ENCODE data around the gene ZNF814. TPM values are rescaled to one million over a fixed set of nuclear protein-coding genes. Genes with fewer than 3 reads are reported as not detected.

Gene ZNF814
- total RNA-seq, 2 experiments from 2014 or later = 29.0 to 34.7 TPM

DNA sequence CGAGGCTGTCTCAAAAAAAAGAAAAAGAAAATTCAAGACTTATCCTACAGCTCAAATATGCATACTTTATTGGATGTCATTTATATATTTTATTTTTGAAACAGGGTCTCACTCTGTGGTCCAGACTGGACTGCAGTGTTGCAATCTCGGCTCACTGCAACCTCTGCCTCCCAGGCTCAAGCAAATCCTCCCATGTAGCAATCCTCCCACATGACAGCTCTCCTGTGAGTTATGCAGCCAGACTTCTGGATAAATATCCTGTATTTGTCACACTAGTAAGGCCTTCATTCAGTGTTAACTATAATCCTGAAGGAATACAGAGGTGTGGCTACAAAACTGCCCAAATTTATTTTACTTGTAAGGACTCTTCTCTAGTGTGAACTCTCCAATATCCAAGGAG is 81.3 kb downstream of the ZNF814 start:
- no peak for TF ChIP-seq CTCF (IDR thresholded peaks at IDR 0.05)
- H3K4me1 Mint-ChIP-seq (ENCODE audit: low read depth) = peaks cover 45% of the 10 kb centered on the region

DNA sequence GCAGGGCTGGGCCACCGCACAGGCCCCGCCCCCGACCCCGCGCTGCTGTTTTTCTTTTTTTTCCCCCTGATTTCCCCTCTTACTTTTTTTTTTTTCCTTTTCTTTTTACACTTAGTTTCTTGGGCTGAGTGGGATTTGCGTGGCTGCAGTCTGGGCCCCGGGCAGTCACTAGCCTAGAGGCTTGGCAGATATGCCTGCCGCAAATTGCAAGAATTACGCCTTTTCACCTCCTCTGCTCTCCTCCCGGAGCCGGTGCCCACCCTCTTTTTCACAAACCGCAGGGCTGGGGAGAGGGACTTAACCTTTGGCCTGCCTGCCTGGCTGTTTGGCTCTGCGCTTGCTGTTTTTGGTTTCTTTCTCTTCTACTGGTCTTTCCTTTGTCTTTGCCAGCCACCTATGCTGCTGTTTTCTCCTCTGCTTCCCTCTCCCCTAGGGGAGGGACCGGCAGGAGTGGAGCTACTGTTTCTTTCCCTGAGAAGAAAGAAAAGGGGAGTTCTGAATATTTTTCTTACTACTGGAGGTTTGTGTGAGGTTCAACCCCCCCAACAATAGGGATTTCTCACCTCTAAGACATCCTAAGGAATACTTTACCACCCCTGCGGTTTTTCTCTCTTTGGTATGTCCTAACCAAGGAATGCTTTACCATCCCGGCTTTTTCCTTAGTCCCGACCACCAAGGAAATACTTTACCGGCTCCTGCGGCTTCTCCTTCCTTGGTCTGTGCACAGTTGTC is 85.1 kb downstream of the ZNF814 start:
- CTCF ChIA-PET = no interaction called here
- H3K27ac ChIP-seq (ENCODE audit: low read depth in 1 of 2, low read length in 2 of 2) = no peak overlapping the region
- peak; percentile 32 for ATAC-seq (ENCODE audit: poor library complexity)

More for the DNA sequence above, 81.3 kb downstream of the ZNF814 start:
- Mint-ChIP-seq H3K4me3 (no peak overlapping the region), H3K27me3 (no peaks in the 10 kb centered on the region), H3K9me3 (no peaks in the 10 kb centered on the region), H3K27ac (no peak overlapping the region), H3K36me3 (ENCODE audit: low read depth) (peaks cover 65% of the 10 kb centered on the region)
- H3K36me3 ChIP-seq (ENCODE audit: insufficient read depth, low read length) = peaks cover 31% of the 10 kb centered on the region
- CTCF ChIA-PET = no interaction called here
- peaks cover 13% of the 10 kb centered on the region for H3K4me1 ChIP-seq (ENCODE audit: insufficient read depth, low read length)
- H3K9me3 ChIP-seq (ENCODE audit: control insufficient read depth in 1 of 2, insufficient read depth in 1 of 2, low read length in 2 of 2) = peaks cover 0 to 9% of the 10 kb centered on the region in 2 experiments
- intact Hi-C loops (cut with DNase I, micrococcal nuclease) = no loop called here
- no peak overlapping the region for H3K27ac ChIP-seq (ENCODE audit: low read depth in 1 of 2, low read length in 2 of 2)
- DNase-seq (no peak), ATAC-seq (ENCODE audit: poor library complexity) (no peak)
- H3K4me3 ChIP-seq (ENCODE audit: low read length) = no peak overlapping the region
- POLR2A ChIA-PET = no interaction called here
- H3K27me3 ChIP-seq (ENCODE audit: control insufficient read depth in 1 of 2, insufficient read depth in 2 of 2, low read length in 2 of 2) = no peaks in the 10 kb centered on the region

GRCh38 chr19:57803265-57803593 is 85.6 kb downstream of the ZNF814 start:
- ChIA-PET CTCF (no interaction called here), POLR2A (no interaction called here)
- H3K27ac ChIP-seq (ENCODE audit: low read depth in 1 of 2, low read length in 2 of 2) = no peak overlapping the region
- H3K27me3 ChIP-seq (ENCODE audit: control insufficient read depth in 1 of 2, insufficient read depth in 2 of 2, low read length in 2 of 2) = no peaks in the 10 kb centered on the region
- TF ChIP-seq CTCF (IDR thresholded peaks at IDR 0.05) = no peak
- H3K9me3 ChIP-seq (ENCODE audit: control insufficient read depth in 1 of 2, insufficient read depth in 1 of 2, low read length in 2 of 2) = peaks cover 0 to 9% of the 10 kb centered on the region in 2 experiments
- H3K4me3 Mint-ChIP-seq = peak overlapping the region; percentile 85
- peaks cover 53% of the 10 kb centered on the region for H3K36me3 Mint-ChIP-seq (ENCODE audit: low read depth)
- intact Hi-C loops (cut with DNase I, micrococcal nuclease) = no loop called here
- H3K27ac Mint-ChIP-seq = peak overlapping the region; percentile 26
- peaks cover 9% of the 10 kb centered on the region for H3K4me1 ChIP-seq (ENCODE audit: insufficient read depth, low read length)
- DNase-seq (no peak), ATAC-seq (ENCODE audit: poor library complexity) (no peak)
- peaks cover 14% of the 10 kb centered on the region for H3K36me3 ChIP-seq (ENCODE audit: insufficient read depth, low read length)
- no peaks in the 10 kb centered on the region for H3K27me3 Mint-ChIP-seq
- H3K4me3 ChIP-seq (ENCODE audit: low read length) = peak overlapping the region; percentile 38
- peaks cover 36% of the 10 kb centered on the region for H3K4me1 Mint-ChIP-seq (ENCODE audit: low read depth)
- H3K9me3 Mint-ChIP-seq = no peaks in the 10 kb centered on the region

More for the DNA sequence above, 85.1 kb downstream of the ZNF814 start:
- Mint-ChIP-seq H3K27ac (peak overlapping the region; percentile 26), H3K4me1 (ENCODE audit: low read depth) (peaks cover 36% of the 10 kb centered on the region), H3K27me3 (no peaks in the 10 kb centered on the region), H3K36me3 (ENCODE audit: low read depth) (peaks cover 58% of the 10 kb centered on the region), H3K4me3 (peak overlapping the region; percentile 85), H3K9me3 (no peaks in the 10 kb centered on the region)
- TF ChIP-seq CTCF (IDR thresholded peaks at IDR 0.05) = no peak
- peaks cover 18% of the 10 kb centered on the region for H3K36me3 ChIP-seq (ENCODE audit: insufficient read depth, low read length)
- intact Hi-C loops (cut with DNase I, micrococcal nuclease) = no loop called here
- no peaks in the 10 kb centered on the region for H3K27me3 ChIP-seq (ENCODE audit: control insufficient read depth in 1 of 2, insufficient read depth in 2 of 2, low read length in 2 of 2)
- H3K9me3 ChIP-seq (ENCODE audit: control insufficient read depth in 1 of 2, insufficient read depth in 1 of 2, low read length in 2 of 2) = peaks cover 0 to 9% of the 10 kb centered on the region in 2 experiments
- H3K4me3 ChIP-seq (ENCODE audit: low read length) = peak overlapping the region; percentile 38
- H3K4me1 ChIP-seq (ENCODE audit: insufficient read depth, low read length) = peaks cover 9% of the 10 kb centered on the region
- DNase-seq = peak in 1 of 14 experiments; percentile 5
- POLR2A ChIA-PET = no interaction called here

Data from CD4-positive, alpha-beta T cell (primary cell).